Stimulated activated CD8-positive, alpha-beta memory T cell treated with anti-CD3 and anti-CD28 coated beads, Interleukin-2, amount 100 ng/mL, for 1 hour (primary cell): ENCODE measurements around the gene CAMK2B.
A peak's percentile ranks its signal among the peaks of the same experiment; 100 is the strongest.
"Not testable (repeated sequence)": the region's sequence is repeated elsewhere in the genome, so short reads cannot be mapped to it uniquely, and the experiment has no call there.

Experiments used
- DNase-seq, 2 donors: peaks; one replicate each; pipeline ENCODE4 v3.0.0-alpha.2; 2020; ENCODE audit warnings: low read depth in 2 of 2

Gene CAMK2B

GRCh38 chr7:44217223-44217714 lies 108.1 kb downstream of the CAMK2B start:
- no peak for DNase-seq

GRCh38 chr7:44216521-44217222 lies 108.7 kb downstream of the CAMK2B start:
- no peak for DNase-seq

- no peak for DNase-seq
Measured at GRCh38 chr7:44216019-44216418, 109.4 kb downstream of the CAMK2B start.

- no peak for DNase-seq
Measured at GRCh38 chr7:44215531-44215930, 109.9 kb downstream of the CAMK2B start.

GRCh38 chr7:44213877-44214388 lies 111.5 kb downstream of the CAMK2B start:
- no peak for DNase-seq

GRCh38 chr7:44213206-44213876 lies 112.1 kb downstream of the CAMK2B start:
- no peak for DNase-seq

GRCh38 chr7:44212581-44213184 lies 112.7 kb downstream of the CAMK2B start:
- DNase-seq = no peak

- DNase-seq = no peak
Measured at GRCh38 chr7:44212018-44212417, 113.4 kb downstream of the CAMK2B start.

GRCh38 chr7:44211126-44211675 lies 114.2 kb downstream of the CAMK2B start:
- no peak for DNase-seq

- DNase-seq = no peak
Measured at GRCh38 chr7:44210107-44210506, 115.3 kb downstream of the CAMK2B start.

- no peak for DNase-seq
Measured at GRCh38 chr7:44208085-44208484, 117.3 kb downstream of the CAMK2B start.

GRCh38 chr7:44206008-44206407 lies 119.4 kb downstream of the CAMK2B start:
- DNase-seq = no peak

- no peak for DNase-seq
Measured at GRCh38 chr7:44201813-44202212, 123.6 kb downstream of the CAMK2B start.

GRCh38 chr7:44200699-44201461 lies 124.5 kb downstream of the CAMK2B start, which contains the start of gene YKT6:
Gene YKT6 (plus strand): TSS chr7:44200978. CDS start chr7:44201136, 158 bp downstream.
- peak; percentile 86 to 87 for DNase-seq

- not testable (repeated sequence) for DNase-seq
Measured at GRCh38 chr7:44200163-44200562, 125.2 kb downstream of the CAMK2B start.

- DNase-seq = no peak
Measured at GRCh38 chr7:44197474-44197873, 127.9 kb downstream of the CAMK2B start.

GRCh38 chr7:44196450-44196872 lies 128.9 kb downstream of the CAMK2B start:
- no peak for DNase-seq

- no peak for DNase-seq
Measured at GRCh38 chr7:44195889-44196288, 129.5 kb downstream of the CAMK2B start.

- DNase-seq = no peak
Measured at GRCh38 chr7:44194562-44195145, 130.7 kb downstream of the CAMK2B start.

- DNase-seq = no peak
Measured at GRCh38 chr7:44194069-44194468, 131.3 kb downstream of the CAMK2B start.
